ENCODE data around the gene SLK. TPM values are rescaled to one million over a fixed set of nuclear protein-coding genes. Genes with fewer than 3 reads are reported as not detected.

SLK gene
- total and polyA plus RNA-seq, 2 of the 13 experiments (the other 11 are each of a cell fraction or from before 2014, with no cell fraction given), result 3.4 to 22.8 TPM

DNA sequence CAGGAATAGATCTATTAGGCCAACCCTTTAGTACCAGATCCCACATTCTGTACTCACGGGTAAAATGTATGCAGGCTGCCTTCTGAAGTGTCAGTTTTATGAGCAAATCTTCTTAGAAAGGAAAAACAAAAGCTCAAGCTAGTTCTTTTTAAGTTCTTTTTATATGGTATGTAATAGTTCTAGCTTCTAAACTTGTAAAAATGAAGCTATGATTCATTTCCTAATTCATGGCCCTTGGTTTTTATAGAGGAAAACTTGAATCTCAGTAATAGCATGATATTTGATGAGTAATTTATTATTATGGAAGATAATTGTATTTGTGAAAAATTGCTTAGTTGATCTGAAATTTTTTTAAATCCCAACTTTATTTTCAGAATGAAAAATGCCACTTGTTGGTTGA lies 54.3 kb downstream of the SLK start (continued):
- TF ChIP-seq ZNF501 (CRISPR knock-in tag; IDR thresholded peaks at IDR 0.05) (no peak), RBAK (CRISPR knock-in tag; IDR thresholded peaks at IDR 0.05) (no peak)

DNA sequence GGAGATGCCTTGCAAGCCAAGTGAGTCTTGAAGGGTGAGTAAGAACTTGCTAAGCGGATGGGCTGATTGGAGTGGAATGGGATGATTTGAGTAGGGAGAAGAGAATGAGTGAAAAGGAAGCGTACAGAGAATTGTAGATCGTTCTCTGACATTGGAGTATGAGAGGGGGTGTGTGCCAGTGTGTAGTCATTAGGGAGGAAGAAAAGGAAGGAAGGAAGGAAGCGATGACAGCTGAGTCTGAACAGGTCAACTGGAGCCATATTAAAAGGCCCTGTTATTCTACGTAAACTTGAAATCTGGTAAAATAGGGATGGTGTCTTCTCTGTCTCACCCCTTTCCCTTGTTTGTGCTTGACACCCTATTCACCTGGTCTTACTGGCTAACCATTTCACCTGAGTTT lies 55.1 kb downstream of the SLK start:
- TF ChIP-seq, protein P1, sequence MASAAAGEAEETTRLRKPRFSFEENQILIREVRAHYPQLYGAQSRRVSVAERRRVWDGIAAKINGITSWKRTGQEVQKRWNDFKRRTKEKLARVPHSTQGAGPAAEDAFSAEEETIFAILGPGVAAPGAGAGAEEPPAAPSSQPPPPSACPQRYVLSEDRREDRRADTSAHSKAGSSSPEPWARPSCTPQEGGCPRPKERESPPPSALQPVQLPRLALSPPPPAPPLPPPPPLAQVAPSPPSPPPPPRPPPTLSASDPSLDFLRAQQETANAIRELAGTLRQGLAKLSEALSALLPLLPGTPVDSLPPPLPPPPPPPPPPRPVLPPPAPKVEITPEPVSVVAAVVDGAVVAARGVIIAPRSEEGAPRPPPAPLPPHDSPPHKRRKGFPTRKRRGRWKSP (CRISPR knock-in tag; IDR thresholded peaks at IDR 0.05), result no peak
- TF ChIP-seq NFYB (CRISPR knock-in tag; IDR thresholded peaks at IDR 0.05) (no peak), ZNF614 (CRISPR knock-in tag; IDR thresholded peaks at IDR 0.05; ENCODE audit: borderline replicate concordance) (no peak), GATA4 (IDR thresholded peaks at IDR 0.05; ENCODE audit: borderline replicate concordance, low read depth) (no peak), ZBTB38 (CRISPR knock-in tag; IDR thresholded peaks at IDR 0.05) (no peak), ZNF674 (CRISPR knock-in tag; IDR thresholded peaks at IDR 0.05; ENCODE audit: low read depth) (no peak), ZNF34 (CRISPR knock-in tag; IDR thresholded peaks at IDR 0.05; ENCODE audit: borderline replicate concordance) (no peak), SKI (IDR thresholded peaks at IDR 0.05; ENCODE audit: partially characterized antibody) (no peak), ZNF782 (CRISPR knock-in tag; IDR thresholded peaks at IDR 0.05; ENCODE audit: borderline replicate concordance) (no peak), ZNF136 (CRISPR knock-in tag; IDR thresholded peaks at IDR 0.05; ENCODE audit: low read depth) (no peak)
- TF ChIP-seq, protein P2, sequence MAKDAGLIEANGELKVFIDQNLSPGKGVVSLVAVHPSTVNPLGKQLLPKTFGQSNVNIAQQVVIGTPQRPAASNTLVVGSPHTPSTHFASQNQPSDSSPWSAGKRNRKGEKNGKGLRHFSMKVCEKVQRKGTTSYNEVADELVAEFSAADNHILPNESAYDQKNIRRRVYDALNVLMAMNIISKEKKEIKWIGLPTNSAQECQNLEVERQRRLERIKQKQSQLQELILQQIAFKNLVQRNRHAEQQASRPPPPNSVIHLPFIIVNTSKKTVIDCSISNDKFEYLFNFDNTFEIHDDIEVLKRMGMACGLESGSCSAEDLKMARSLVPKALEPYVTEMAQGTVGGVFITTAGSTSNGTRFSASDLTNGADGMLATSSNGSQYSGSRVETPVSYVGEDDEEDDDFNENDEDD (CRISPR knock-in tag; IDR thresholded peaks at IDR 0.05; ENCODE audit: borderline replicate concordance), result no peak

More for the DNA sequence above, 55.1 kb downstream of the SLK start:
- Histone ChIP-seq H2AFZ (ENCODE audit: low read length) (no peak overlapping the region), H3K4me3 (replicated peaks in 1 of 3; ENCODE audit: insufficient read depth in 1 of 3, low read depth in 2 of 3, low read length in 3 of 3) (no peak overlapping the region), H4K20me1 (ENCODE audit: insufficient read depth, low read length) (no peaks in the 10 kb centered on the region), H3K36me3 (replicated peaks in 1 of 2; ENCODE audit: control insufficient read depth in 1 of 2, insufficient read depth in 2 of 2, low read length in 2 of 2) (peaks cover 8 to 56% of the 10 kb centered on the region in 2 experiments), H3K4me2 (ENCODE audit: low read depth, low read length) (no peak overlapping the region), H3K9me3 (ENCODE audit: low read length) (no peaks in the 10 kb centered on the region), H3K4me1 (ENCODE audit: insufficient read depth, low read length) (no peaks in the 10 kb centered on the region), H3K79me2 (ENCODE audit: insufficient read depth, low read length) (no peaks in the 10 kb centered on the region), H3K9ac (ENCODE audit: insufficient read depth, low read depth, low read length) (no peak overlapping the region), H3K27ac (ENCODE audit: extremely low read length, insufficient read depth, low read length) (no peak overlapping the region), H3K27me3 (ENCODE audit: control insufficient read depth in 1 of 2, insufficient read depth in 2 of 2, low read length in 2 of 2) (no peaks in the 10 kb centered on the region)
- in situ Hi-C loops (cut with HindIII; ENCODE audit: extremely low pct_ligation_motif_present, low pct_unique_long_range_greater_than_20kb) (no loop called here), intact Hi-C loops (cut with micrococcal nuclease; ENCODE audit: unreplicated experiment) (no loop called here)
- ATAC-seq (no peak), DNase-seq (ENCODE audit: low spot score) (no peak), FAIRE-seq (no peak)
- ChIA-PET POLR2A (no interaction called here), CTCF (ENCODE audit: low intra/inter-chr PET ratio, low total read pairs) (no interaction called here)
- BruUV-seq (replicated peaks), result no TSS peak
- WGBS (ENCODE audit: low lambda C conversion rate), result 98% methylated on average over 5 of the region's 5 CpGs

Data from HepG2 (cell line).